Heart left ventricle (tissue), 16 donors: Measurements from ENCODE around the gene PDGFC. TPM values are rescaled to one million over a fixed set of nuclear protein-coding genes. Genes with fewer than 3 reads are reported as not detected.

Experiments
- ATAC-seq, 4 donors: fragments of 200-7000 bp; cut with Tn5 transposase; one replicate each; pipeline ENCODE4 v1.9.1; 2020 to 2022; ENCODE audit warnings: moderate library complexity in 4 of 4, mild to moderate bottlenecking in 3 of 4, moderate number of reproducible peaks in 1 of 4
- DNase-seq, 5 donors: peaks; one replicate each; pipeline ENCODE4 v3.0.0-alpha.2; 2020
- H3K27ac ChIP-seq, 12 donors: fragments of 200-600 bp; sonication (generic) in 4 of 12; one replicate each; pipeline versions ENCODE4 v1.5.0 to v1.8.0; 2016 to 2022; ENCODE audit warnings: mild to moderate bottlenecking in 2 of 12
- H3K27me3 ChIP-seq, 9 donors: fragments of 200-600 bp; sonication (generic) in 2 of 9; one replicate each; pipeline versions ENCODE4 v1.5.1 to v1.8.0; 2016 to 2022; ENCODE audit warnings: mild to moderate bottlenecking in 3 of 9
- H3K36me3 ChIP-seq, 9 donors: fragments of 200-600 bp; sonication (generic) in 2 of 9; one replicate each; pipeline versions ENCODE4 v1.5.0 to v1.8.0; 2018 to 2022; ENCODE audit warnings: mild to moderate bottlenecking in 2 of 9
- H3K4me1 ChIP-seq, 12 donors: fragments of 200-600 bp; sonication (generic) in 4 of 12; one replicate each; pipeline versions ENCODE4 v1.5.0 to v1.8.0; 2016 to 2022; ENCODE audit warnings: mild to moderate bottlenecking in 3 of 12
- H3K4me3 ChIP-seq, 12 donors: fragments of 200-600 bp; sonication (generic) in 4 of 12; one replicate each; pipeline versions ENCODE4 v1.5.0 to v1.8.0; 2017 to 2022; ENCODE audit warnings: mild to moderate bottlenecking in 9 of 12, moderate library complexity in 4 of 12
- H3K9me3 ChIP-seq, 12 donors: fragments of 200-600 bp; sonication (generic) in 4 of 12; one replicate each; pipeline versions ENCODE4 v1.5.0 to v1.8.0; 2016 to 2022; ENCODE audit warnings: mild to moderate bottlenecking in 1 of 12
- POLR2A ChIP-seq, 2 donors: fragments of 450-650 bp; IDR thresholded peaks; one replicate each; pipeline ENCODE4 v1.6.1; 2017; ENCODE audit warnings: antibody characterized with exemption in 2 of 2, mild to moderate bottlenecking in 2 of 2, moderate library complexity in 2 of 2
- WGBS, 4 donors: extraction: QIAGEN DNeasy Blood & Tissue Kit in 2 of 4; methylation state at CpG; one replicate each; pipeline versions ENCODE4 v1.1.5 to v1.1.7; 2013 to 2018; 5-methylcytosine and 5-hydroxymethylcytosine counted together
- intact Hi-C, 10 donors: fragments of 100-400 bp; cut with DNase I; formaldehyde crosslinking; loops; one replicate each; pipeline versions ENCODE4 v1.11.1 to v1.14.2; 2022
- polyA plus RNA-seq, 2 donors: library from polyadenylated mRNA; stranded (reverse); fragments of 200-250 nt; gene quantifications; one replicate each; pipeline ENCODE4 v1.2.3, GENCODE V29; 2013
- total RNA-seq, 9 donors: library from RNA; depleted of rRNA in 2 of 9; stranded (reverse); fragments of >200 nt in 2 of 9; fragmentation: NEBNext Ultra II Directional in 3 of 9; extraction: Animal tissue kit (Norgen Biotek cat#: 25700) in 3 of 9; gene quantifications; one replicate each; pipeline versions ENCODE4 v1.1.0 to v1.2.4, GENCODE V29; 2016 to 2023
- TF ChIP-seq, protein P1 (sequence below), 12 donors: fragments of 200-600 bp; sonication (generic) in 4 of 12; IDR thresholded peaks; one replicate each; pipeline versions ENCODE4 v1.5.0 to v1.8.0; 2018 to 2022; ENCODE audit warnings: antibody characterized with exemption in 12 of 12, mild to moderate bottlenecking in 5 of 12
- donor health status: ischemic (EF 13 %, LVEDD 7.1; RV severe dilation, severe dysfunction).
- donor health status: healthy with polysubstance abuse.
- donor health status: DM: no; HTN: yes; CAD: no.
- donor health status: DM: no; HTN: no; CAD: no.
- donor health status: ischemic (EF 25% LVEDD 6.9; RV normal size, moderate dysfunction).
- donor health status: ischemic (EF 25% LVEDD 5.7; RV mildly dilated, moderate dysfunction).
- donor health status: healthy.
- donor health status: DM: yes; HTN: yes; CAD: no.
- donor health status: ischemic (EF 35%, LVEDD 5.7; RV mildly dilated, moderate dysfunction).
- donor health status: nonischemic (EF 11% LVEDD 7.7; RV severe dilation, severe dysfunction).
- donor health status: DM: yes; HTN: yes; CAD: no.
- donor health status: PGD.
- donor health status: ischemic (EF 29% LVEDD 5.4; RV normal size, mild dysfunction).
- donor health status: nonischemic (EF 23%, LVEDD 6.1; RV moderate dilation, normal function).

The PDGFC gene
- total and polyA plus RNA-seq, 11 donors, result 2.5 to 29.6 (median 12.2) TPM

DNA sequence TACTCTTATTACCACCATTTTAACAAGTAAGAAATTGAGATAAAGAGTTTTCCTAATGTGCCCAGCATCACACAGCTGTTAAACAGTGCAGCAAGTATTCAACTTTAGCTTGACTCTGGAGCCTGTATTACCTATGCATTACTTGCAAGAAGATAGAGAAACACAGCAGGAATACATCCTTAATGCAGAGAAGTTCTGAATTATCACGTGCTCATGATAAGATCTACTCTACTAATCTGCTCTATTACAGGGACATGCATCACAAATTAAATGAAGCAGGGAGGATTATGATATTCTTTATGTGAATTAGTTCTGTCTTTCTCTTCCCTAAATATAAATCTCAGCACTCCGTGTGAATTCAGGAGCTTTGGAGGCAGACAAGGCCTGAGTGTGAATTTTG, 39.0 kb upstream of the PDGFC start:
- ATAC-seq (no peak), DNase-seq (no peak)
- H3K4me1 ChIP-seq, result no peaks in the 10 kb centered on the region
- H3K27me3 ChIP-seq, result no peaks in the 10 kb centered on the region
- intact Hi-C loops, result loop anchor here in 1 of 10 donors (5.0 kb wide), 1 partner anchor 367 kb away; no protein-coding TSS in a partner anchor
- TF ChIP-seq, protein P1, sequence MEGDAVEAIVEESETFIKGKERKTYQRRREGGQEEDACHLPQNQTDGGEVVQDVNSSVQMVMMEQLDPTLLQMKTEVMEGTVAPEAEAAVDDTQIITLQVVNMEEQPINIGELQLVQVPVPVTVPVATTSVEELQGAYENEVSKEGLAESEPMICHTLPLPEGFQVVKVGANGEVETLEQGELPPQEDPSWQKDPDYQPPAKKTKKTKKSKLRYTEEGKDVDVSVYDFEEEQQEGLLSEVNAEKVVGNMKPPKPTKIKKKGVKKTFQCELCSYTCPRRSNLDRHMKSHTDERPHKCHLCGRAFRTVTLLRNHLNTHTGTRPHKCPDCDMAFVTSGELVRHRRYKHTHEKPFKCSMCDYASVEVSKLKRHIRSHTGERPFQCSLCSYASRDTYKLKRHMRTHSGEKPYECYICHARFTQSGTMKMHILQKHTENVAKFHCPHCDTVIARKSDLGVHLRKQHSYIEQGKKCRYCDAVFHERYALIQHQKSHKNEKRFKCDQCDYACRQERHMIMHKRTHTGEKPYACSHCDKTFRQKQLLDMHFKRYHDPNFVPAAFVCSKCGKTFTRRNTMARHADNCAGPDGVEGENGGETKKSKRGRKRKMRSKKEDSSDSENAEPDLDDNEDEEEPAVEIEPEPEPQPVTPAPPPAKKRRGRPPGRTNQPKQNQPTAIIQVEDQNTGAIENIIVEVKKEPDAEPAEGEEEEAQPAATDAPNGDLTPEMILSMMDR (IDR thresholded peaks at IDR 0.05), result no peak
- no peak for TF ChIP-seq POLR2A (IDR thresholded peaks at IDR 0.05)
- H3K9me3 ChIP-seq, result no peaks in the 10 kb centered on the region
- WGBS, 4 donors, result 70 to 85% (median 79%) methylated on average over 2 of the region's 2 CpGs
- no peaks in the 10 kb centered on the region for H3K36me3 ChIP-seq
- H3K27ac ChIP-seq, result no peak overlapping the region
- no peak overlapping the region for H3K4me3 ChIP-seq

DNA sequence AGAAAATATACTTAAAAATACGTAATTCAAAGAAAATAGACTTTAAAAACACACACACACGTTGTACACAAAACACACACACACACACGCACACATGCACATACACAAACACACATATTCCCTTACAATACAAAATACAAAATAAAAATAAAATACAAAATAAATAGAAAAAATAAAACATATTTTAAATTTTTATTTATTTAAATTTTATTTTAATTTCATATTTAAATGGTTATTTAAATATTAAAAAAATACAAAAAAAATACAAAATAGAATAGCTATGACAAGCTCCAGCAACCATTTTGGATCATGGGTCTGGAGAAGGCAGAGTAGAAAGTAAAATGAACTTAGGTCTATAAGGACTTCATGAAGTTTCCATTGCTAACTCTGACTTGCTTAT, 34.2 kb upstream of the PDGFC start:
- no peak for DNase-seq
- TF ChIP-seq, protein P1 (IDR thresholded peaks at IDR 0.05), result no peak
- no peak for TF ChIP-seq POLR2A (IDR thresholded peaks at IDR 0.05)
- H3K27me3 ChIP-seq, result no peaks in the 10 kb centered on the region
- H3K9me3 ChIP-seq, result no peaks in the 10 kb centered on the region
- peaks cover 0 to 14% (median 4%) of the 10 kb centered on the region in 12 donors for H3K4me1 ChIP-seq
- no peak overlapping the region for H3K4me3 ChIP-seq
- ATAC-seq, result no peak
- WGBS, 4 donors, result 91 to 96% (median 93%) methylated on average over 3 of the region's 3 CpGs
- intact Hi-C loops, result no loop called here
- H3K36me3 ChIP-seq, result no peaks in the 10 kb centered on the region
- peak overlapping the region in 1 of 12 donors; percentile 1 for H3K27ac ChIP-seq

DNA sequence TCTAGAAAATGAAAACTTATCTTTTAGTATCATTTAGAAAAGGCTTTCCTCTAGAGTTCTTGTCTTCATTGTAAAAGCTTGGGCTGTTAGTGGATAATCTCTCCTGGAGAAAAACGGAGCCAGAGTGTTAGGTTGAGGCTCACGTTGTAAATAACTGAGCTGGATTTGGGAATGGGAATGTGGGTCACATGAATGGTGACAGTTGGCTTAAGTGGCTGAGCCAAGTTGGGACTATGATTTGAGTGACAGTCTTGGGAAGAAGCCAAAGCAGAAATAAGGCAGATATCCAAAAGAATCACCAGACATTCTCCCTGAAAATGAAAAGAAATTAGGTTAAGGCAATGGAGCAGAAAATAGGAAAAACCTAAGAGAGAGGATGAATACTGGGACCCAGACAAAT, 33.6 kb upstream of the PDGFC start:
- TF ChIP-seq, protein P1 (IDR thresholded peaks at IDR 0.05), result no peak
- no peak for TF ChIP-seq POLR2A (IDR thresholded peaks at IDR 0.05)
- H3K9me3 ChIP-seq, result no peaks in the 10 kb centered on the region
- H3K4me3 ChIP-seq, result no peak overlapping the region
- no peaks in the 10 kb centered on the region for H3K27me3 ChIP-seq
- H3K36me3 ChIP-seq, result no peaks in the 10 kb centered on the region
- peak in 3 of 4 donors; percentile 74 to 79 (median 78) for ATAC-seq
- 29 to 44% (median 43%) methylated on average over 2 of the region's 2 CpGs for WGBS, 4 donors
- peaks cover 0 to 14% (median 4%) of the 10 kb centered on the region in 12 donors for H3K4me1 ChIP-seq
- H3K27ac ChIP-seq, result peak overlapping the region in 8 of 12 donors; percentile 1 to 51 (median 42)
- no peak for DNase-seq
- intact Hi-C loops, result no loop called here

DNA sequence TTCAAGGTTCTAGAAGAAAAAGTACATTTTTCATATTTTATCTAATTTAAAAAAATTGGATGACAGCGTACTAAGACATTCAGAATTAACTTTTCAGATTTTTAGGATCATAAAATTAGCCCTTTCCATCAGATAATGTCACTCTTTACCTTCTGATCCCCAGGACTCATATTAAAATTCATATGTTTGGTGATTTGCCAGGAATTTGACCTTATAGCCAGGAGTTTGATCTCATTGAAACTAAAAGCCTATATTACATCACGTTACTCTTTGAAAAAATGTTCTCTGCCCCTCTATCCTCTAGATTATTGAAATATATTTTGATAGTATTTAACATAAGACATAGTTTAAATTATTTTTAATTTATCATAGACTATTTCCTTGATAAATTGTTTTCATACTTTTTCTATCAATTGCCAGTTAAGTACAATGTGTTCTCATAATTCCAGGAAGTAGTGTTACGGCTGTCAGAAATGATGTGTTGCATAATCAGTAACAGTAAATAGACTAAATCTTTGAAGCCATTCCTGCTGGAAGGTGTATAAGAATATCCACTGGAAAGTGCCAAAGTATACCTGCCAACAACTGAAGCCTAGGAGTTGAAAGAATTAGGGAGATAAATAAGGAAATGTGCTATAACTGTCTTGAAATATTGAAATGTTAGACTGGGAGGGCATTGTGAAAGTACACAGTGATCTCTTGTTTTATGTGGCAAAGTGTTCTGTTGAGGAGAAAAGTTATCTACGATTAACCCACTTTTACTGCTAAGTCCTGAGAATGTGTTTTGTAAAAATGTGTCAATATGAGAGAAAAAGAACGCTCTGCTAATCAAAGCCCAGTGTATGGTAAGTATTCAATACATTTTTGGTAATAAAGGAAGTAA, 32.9 kb upstream of the PDGFC start:
- Histone ChIP-seq H3K4me1 (peaks cover 0 to 14% (median 6%) of the 10 kb centered on the region in 12 donors), H3K9me3 (no peaks in the 10 kb centered on the region), H3K27ac (peak overlapping the region in 8 of 12 donors; percentile 1 to 51 (median 42)), H3K36me3 (no peaks in the 10 kb centered on the region), H3K27me3 (no peaks in the 10 kb centered on the region), H3K4me3 (no peak overlapping the region)
- ATAC-seq (peak in 2 of 4 donors; percentile 55 to 68), DNase-seq (no peak)
- WGBS, 4 donors, result 46 to 59% (median 48%) methylated on average over 5 of the region's 5 CpGs
- TF ChIP-seq POLR2A (IDR thresholded peaks at IDR 0.05), result no peak
- TF ChIP-seq, protein P1 (IDR thresholded peaks at IDR 0.05), result no peak
- intact Hi-C loops, result no loop called here
